Regular cardiac myocyte (primary cell): ENCODE results near the gene SLAIN2. TPM values are rescaled to one million over a fixed set of nuclear protein-coding genes. Genes with fewer than 3 reads are reported as not detected.

Experiments used
- total RNA-seq: library from RNA; depleted of rRNA; stranded (reverse); fragments of >200 nt; gene quantifications from 2 replicates; pipeline ENCODE4 v1.2.3, GENCODE V29; 2014

The SLAIN2 gene
- 39.2 and 51.4 TPM in 2 replicates for total RNA-seq

GRCh38 chr4:48340965-48341775 is at the start of gene SLAIN2:
SLAIN2 (plus strand) TSS chr4:48341529; CDS start chr4:48341740, 211 bp downstream.

Other genes with a start within 250 kb of the SLAIN2 start
- gene TXK, start 207.3 kb upstream of the SLAIN2 start, total RNA-seq, result 0.19 TPM in 1 of 2 replicates, not detected in the other
- 0.19 and 1.1 TPM in 2 replicates for gene TEC, start 71.7 kb upstream of the SLAIN2 start, total RNA-seq
- gene SLC10A4, start 141.8 kb downstream of the SLAIN2 start, total RNA-seq, result 0.28 TPM in 1 of 2 replicates, not detected in the other
- gene ZAR1, start 148.7 kb downstream of the SLAIN2 start, total RNA-seq, result not detected in 2 replicates